HG03159 (cell line): ENCODE data around the gene ZIC1.

Source experiments
- ATAC-seq: cut with Tn5 transposase; IDR thresholded peaks from one replicate; pipeline ENCODE4 v1.9.1; 2021; ENCODE audit warnings: mild to moderate bottlenecking, moderate library complexity; ENCODE audit not compliant: unreplicated experiment

The ZIC1 gene

GRCh38 chr3:147408188-147409100 is 721 bp upstream of the ZIC1 start:
- no peak for ATAC-seq

- no peak for ATAC-seq
Observed at GRCh38 chr3:147410116-147410525, 956 bp downstream of the ZIC1 start.

GRCh38 chr3:147410526-147411237 is 1.5 kb downstream of the ZIC1 start:
- no peak for ATAC-seq

- ATAC-seq, result no peak
Observed at GRCh38 chr3:147411238-147411814, 2.2 kb downstream of the ZIC1 start.

DNA sequence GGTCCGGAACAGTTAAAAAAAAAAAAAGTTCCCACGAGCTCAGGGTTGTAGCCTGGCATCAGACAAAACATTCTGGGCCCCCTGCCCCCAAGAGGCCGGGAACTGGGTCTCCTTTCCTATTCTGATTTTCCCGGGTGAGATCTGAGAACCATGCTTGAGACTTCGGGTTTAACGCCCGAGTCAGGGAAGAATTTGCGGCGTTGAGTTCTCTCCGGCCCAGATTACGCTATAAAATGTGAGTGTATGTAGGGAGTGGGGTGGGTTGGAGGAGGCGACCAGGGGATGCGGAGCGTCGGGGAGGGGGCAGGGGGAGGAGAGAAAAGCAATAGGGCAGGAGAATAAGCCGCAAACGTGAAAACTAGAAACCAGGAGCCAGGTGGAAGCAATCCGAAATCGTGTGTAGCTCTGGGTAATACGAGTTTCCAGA is 2.7 kb downstream of the ZIC1 start:
- ATAC-seq, result no peak

- ATAC-seq, result no peak
Observed at GRCh38 chr3:147412261-147412916, 3.2 kb downstream of the ZIC1 start.

DNA sequence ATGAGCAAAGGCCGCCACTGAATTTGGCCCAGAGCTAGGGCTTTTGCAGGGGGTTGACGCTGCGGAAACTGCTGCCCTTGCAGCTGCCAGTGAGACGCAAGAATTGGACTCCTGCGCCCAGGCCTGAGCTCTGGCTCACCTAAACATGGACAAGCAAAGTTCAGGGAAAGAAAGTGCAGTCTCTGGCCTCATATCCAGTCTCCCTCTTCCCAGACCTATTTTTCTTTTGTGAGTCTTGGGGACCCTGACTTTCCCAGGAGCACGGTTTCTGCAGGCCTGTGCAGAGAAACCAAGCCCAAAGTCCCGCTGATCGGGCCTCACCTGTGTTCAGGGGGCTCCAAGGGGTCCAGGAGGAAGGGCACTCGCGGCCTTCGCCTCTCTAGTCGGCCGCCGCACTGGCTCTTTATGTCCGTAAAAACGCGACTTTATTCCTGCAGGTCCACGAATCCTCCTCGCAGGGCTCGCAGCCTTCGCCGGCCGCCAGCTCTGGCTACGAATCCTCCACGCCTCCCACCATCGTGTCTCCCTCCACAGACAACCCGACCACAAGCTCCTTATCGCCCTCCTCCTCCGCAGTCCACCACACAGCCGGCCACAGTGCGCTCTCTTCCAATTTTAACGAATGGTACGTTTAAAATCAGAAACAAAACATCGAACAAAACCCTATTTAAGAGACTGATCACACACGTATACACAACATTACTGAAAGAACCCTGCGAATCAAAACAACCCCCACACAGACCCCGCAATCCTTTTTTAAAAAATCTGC is 3.9 kb downstream of the ZIC1 start:
- no peak for ATAC-seq

GRCh38 chr3:147413686-147414389 is 4.7 kb downstream of the ZIC1 start:
- no peak for ATAC-seq

- ATAC-seq, result no peak
Observed at GRCh38 chr3:147414390-147415138, 5.4 kb downstream of the ZIC1 start.

- ATAC-seq, result no peak
Observed at GRCh38 chr3:147415286-147415685, 6.1 kb downstream of the ZIC1 start.

DNA sequence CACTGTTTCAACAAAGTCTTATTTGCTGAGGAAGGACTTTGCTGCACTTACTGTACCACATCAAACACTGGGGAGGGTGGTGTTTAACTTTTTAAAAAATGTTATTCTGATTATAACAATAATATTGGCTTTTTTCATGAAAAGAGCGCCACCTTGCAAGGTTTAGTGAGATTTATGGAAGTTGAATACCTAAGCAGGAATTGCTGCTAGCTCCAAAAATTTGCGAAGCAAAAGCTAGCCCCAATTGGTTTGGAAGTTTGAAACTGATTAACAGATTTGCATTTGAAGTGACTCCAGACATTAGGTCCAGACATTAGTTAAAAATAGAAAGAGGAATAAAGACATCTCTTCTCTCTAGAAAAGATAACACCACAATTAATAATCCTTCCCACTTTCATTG is 6.7 kb downstream of the ZIC1 start:
- ATAC-seq, result no peak

- no peak for ATAC-seq
Observed at GRCh38 chr3:147416931-147417330, 7.8 kb downstream of the ZIC1 start.

GRCh38 chr3:147417551-147418295 is 8.6 kb downstream of the ZIC1 start:
- no peak for ATAC-seq

- no peak for ATAC-seq
Observed at GRCh38 chr3:147418371-147418781, 9.2 kb downstream of the ZIC1 start.

- ATAC-seq, result no peak
Observed at GRCh38 chr3:147418808-147419701, 9.9 kb downstream of the ZIC1 start.

DNA sequence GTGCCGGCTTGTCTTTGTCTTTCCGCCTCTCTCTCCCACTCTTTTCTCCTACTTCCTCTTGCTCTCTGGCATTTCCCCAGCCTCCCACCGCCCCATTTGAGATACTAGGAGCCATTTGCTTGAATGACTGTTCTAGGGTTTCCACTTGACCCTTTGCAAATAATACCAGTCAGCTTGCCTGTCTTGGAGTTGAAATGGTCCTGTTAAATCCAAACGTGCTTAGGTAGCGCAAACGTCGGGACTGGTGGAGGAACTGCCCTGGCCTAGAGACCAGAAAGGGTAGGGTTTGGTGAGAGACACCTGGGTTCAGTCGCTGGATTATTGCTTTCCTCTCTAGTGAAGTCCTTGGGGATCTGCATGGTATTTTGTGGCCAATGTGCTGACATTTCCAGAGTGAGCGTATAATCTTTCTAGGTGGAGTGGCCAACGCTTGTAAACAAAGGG is 10.6 kb downstream of the ZIC1 start:
- ATAC-seq, result no peak
